Activated CD8-positive, alpha-beta memory T cell treated with anti-CD3 and anti-CD28 coated beads for 36 hours (primary cell): ENCODE results near the gene ZNF471. TPM values are rescaled to one million over a fixed set of nuclear protein-coding genes. Genes with fewer than 3 reads are reported as not detected.

Experiments
- CTCF ChIA-PET: fragments of 350-600 bp; sonication (Branson Sonifier 250); formaldehyde crosslinking; loops from one replicate; lab custom pipeline; 2021; ENCODE audit warnings: antibody characterized with exemption; lab: Charles Lee
- POLR2A ChIA-PET: fragments of 350-600 bp; sonication (Branson Sonifier 250); formaldehyde crosslinking; loops from one replicate; lab custom pipeline; 2021; ENCODE audit warnings: antibody characterized with exemption; lab: Charles Lee
- total RNA-seq, 2 experiments: library from RNA; stranded (reverse); gene quantifications; one replicate each; pipeline ENCODE4 v1.2.3, GENCODE V29; 2021

ZNF471 gene
- under 1 TPM; 0.40 to 0.78 TPM for total RNA-seq

DNA sequence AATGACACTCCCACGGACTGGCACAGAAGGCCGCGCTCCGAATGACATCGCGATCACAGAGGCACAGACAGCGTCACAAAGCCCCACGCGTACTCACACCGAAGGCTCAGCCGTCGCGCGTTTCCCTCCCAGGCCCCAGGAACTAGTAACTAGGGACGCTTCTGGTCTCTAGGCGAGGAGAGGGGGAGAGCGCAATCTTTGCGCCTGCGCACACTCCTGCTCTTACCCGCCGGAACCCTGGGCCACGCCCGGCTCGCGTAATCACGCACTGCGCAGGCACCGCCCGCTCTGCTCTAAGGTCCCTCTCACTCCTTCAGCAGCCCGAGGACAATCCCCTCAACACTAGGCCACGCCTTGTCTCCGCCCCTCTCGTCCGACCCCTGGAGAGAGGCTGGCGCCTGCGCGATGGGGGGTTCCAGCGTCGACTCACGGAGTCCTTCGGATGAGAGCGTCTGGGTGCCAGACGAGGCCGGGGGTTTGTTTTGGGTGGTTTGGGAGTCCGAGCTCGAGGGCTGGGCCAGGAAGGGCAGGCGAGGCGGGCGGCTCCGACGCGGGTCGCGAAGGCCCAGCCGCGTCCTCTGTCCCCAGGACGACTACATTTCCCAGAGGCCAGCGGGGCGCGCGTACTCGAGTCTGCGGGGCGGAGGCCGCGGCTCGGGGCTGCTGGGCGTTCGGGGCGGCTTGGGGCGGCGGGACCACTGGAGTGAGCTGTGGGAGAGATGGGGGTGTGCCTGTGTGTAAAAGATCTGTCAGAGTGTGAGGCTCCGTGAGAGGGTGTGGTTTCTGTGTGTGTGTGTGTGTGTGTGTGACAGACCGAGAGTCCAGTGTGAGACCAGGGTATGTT, at the start of gene ZNF471:
ZNF471 (plus strand) TSS at position 410 of the 844 bp plus-strand sequence. CDS start 3,717 bp downstream, outside the sequence.
- ChIA-PET POLR2A (interaction anchor here (0.6 kb wide), 1 partner anchor 31 kb away, joined by 3 read pairs; the partner anchor contains the start of gene ZFP28), CTCF (no interaction called here)

DNA sequence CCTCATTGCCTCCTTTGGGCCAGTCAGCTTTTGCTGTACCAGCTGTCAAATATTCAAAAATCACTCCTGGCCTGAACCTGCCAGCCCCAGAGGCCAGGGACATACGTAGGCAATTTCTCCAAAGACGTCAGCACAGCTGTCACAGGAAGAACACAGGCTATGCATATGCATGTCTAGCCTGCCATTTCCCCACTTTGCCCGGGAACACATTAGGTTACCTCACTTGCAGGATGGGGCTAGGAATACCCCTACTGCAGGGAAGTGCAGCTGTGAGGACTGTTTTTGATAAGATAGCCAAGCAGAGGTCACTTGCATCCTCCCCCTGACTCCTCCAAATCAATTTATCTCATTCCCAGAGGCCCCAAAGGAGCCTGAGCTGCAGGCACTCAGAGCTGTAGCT, 33.3 kb upstream of the ZNF471 start:
- POLR2A ChIA-PET, result no interaction called here
- CTCF ChIA-PET, result no interaction called here

- CTCF ChIA-PET, result no interaction called here
- POLR2A ChIA-PET, result no interaction called here
Observed at GRCh38 chr19:56476093-56476492, 31.6 kb upstream of the ZNF471 start.

DNA sequence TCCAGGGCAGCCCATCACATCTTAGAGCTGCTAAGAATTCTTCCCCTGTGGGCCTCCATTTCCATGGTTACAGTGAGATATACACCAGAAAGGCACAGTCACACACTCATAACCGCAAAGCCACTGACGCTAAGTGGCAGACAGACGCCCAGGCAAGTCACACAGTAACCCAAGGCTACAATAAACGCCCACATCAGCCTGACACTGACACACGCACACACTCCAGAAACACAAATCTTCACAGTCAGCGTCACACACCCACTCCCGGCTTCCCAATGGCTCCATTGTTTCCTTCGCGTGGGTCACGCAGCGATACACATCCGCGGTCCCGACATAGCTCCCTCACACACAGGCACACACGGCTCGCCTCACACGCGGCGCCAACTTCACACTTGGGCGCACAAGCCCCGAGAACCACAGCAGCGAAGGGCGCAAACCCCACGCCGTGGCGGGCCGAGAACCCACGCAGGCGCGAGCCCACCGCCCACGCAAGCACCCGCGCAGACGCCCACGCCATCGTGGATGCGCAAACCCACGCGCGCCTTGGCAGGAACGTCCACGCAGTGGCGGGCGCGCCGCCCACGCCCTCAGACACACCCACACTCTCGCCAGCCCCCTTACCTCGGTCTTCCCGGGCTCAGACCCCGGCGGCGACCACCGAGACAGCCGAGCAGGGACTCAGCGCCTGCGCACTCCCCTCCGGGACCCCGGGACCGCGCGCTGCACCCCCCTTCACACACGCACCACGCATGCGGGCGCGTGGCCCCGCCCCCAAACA, 30.8 kb upstream of the ZNF471 start, which contains the start of gene ZNF667:
ZNF667 (minus strand) TSS at position 695 of the 778 bp plus-strand sequence. CDS start 14,975 bp downstream, outside the sequence.
- CTCF ChIA-PET, result no interaction called here
- POLR2A ChIA-PET, result no interaction called here

- CTCF ChIA-PET, result no interaction called here
- POLR2A ChIA-PET, result no interaction called here
Observed at GRCh38 chr19:56477429-56478338, 30.0 kb upstream of the ZNF471 start.

DNA sequence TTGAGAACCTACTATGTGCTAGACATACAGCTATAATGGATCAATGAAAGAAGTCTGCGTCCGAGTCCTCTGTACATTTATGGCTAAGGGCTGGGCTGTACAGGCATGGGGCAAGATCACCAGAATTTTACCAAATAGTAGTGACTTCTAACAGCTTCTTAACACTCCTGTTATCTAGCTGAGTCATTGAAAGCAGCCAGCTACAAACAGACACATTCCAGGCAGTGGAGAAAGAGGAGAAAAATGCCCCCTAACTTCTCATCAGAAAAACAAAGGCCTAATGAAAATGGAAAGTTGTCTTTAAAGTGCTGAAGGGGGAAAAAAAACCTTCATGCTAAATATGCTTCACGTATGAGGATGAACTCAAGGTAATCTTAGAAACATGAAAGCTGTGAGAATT, 16.3 kb upstream of the ZNF471 start:
- CTCF ChIA-PET, result no interaction called here

GRCh38 chr19:56504581-56504980, 3.1 kb upstream of the ZNF471 start:
- POLR2A ChIA-PET, result no interaction called here

More for the DNA sequence above, 16.3 kb upstream of the ZNF471 start:
- POLR2A ChIA-PET, result no interaction called here

DNA sequence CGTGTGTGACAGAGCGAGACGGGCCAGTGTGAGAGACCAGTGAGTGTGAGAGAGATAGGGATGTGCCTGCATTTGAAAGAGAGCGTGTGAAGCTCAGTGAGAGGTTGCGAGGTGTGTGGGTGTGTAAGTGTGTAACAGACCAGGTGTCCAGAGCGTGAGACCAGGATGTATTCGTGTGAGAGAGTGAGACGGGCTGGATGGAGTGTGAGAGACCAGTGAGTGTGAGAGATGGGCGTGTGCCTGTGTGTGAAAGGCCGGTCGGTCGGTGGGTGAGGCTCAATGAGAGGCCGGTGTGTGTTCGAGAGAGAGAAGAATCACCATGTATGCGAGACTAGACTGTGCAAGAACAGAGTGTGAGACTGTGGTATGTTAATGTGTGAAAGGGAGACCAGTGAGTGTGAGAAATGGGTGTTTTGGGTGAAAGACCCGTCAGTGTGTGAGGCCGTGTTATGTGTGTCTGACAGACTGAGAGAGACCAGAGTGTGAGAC, 679 bp downstream of the ZNF471 start:
- POLR2A ChIA-PET, result no interaction called here
- CTCF ChIA-PET, result no interaction called here

More at GRCh38 chr19:56504581-56504980, 3.1 kb upstream of the ZNF471 start:
- CTCF ChIA-PET, result no interaction called here

- POLR2A ChIA-PET, result no interaction called here
- CTCF ChIA-PET, result no interaction called here
Observed at GRCh38 chr19:56525214-56525860, 17.7 kb downstream of the ZNF471 start.

DNA sequence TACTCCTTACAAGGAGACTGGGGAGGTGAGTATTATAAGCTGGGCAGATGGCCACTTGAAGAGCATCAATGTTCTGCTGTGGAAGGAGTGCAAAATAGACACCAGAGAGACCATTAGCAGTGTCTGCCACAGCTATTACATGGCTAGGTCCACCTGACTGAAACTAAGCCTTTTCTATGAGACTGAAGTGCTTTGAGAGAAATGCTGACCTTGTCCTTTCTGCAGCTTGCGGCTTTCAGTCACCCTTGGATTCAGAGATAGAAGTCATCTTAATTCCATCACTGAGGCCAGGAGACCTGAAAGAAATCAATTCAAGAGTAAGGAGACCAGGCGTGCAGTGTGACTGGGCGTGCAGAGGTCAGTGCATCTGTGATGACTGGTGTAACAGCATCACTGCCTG, 29.8 kb downstream of the ZNF471 start:
- ChIA-PET CTCF (no interaction called here), POLR2A (no interaction called here)

DNA sequence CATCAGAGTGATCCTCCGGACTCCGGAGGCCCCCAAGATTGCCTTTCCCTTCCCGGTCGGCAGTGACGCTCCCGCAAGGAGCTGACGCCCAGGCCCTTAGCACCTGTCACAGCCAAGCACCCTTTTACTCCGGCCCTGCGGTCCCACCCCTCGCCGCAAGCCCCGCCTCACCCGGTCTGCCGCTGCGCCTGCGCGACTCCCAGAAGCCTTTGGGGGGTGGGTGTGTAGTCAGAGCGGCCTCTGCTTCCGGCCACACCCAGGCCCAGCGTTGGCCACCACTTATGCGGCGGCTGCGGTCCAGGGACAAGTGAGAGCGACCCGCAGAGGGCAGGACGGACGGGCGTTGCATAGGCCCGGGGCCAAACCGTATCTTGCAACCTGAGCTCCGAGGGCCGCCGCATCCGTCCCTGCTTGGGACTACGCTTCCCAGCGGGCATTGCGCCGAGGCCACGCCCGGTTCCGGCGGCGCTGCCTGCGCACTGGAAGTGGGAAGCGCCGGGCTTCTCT, 30.7 kb downstream of the ZNF471 start:
- ChIA-PET CTCF (no interaction called here), POLR2A (interaction anchor here (0.9 kb wide), 1 partner anchor 31 kb away, joined by 3 read pairs; the partner anchor contains the start of gene ZNF471)

- ChIA-PET CTCF (no interaction called here), POLR2A (interaction anchor here (0.9 kb wide), 1 partner anchor 31 kb away, joined by 3 read pairs; the partner anchor contains the start of gene ZNF471)
Observed at GRCh38 chr19:56538761-56539263, 31.2 kb downstream of the ZNF471 start, which contains the start of gene ZFP28. TSS of gene ZFP28 (plus strand) at chr19:56538948. CDS start at chr19:56539019, 71 bp downstream.

DNA sequence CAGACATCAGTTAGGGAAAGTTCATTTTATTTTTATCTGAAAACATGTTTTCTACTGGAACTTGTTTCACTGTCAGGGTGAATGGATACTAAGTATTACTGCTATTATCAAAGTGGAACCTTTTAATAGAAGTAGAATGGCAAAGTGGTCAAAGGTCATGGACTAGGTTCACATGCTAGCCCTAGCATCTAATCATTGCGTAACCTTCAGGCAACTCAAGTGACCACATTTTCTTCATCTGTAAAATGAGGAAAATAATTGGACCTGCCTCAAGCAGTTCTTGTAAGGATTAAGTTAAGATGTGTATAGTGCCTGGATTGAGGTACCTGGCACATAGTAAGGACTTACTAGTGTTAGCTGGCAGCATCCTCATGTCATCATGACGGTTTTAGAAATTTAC, 36.1 kb downstream of the ZNF471 start:
- POLR2A ChIA-PET, result no interaction called here
- CTCF ChIA-PET, result no interaction called here

- POLR2A ChIA-PET, result no interaction called here
Observed at GRCh38 chr19:56547535-56547934, 39.9 kb downstream of the ZNF471 start.

GRCh38 chr19:56554272-56554869, 46.7 kb downstream of the ZNF471 start:
- ChIA-PET POLR2A (no interaction called here), CTCF (no interaction called here)

More at GRCh38 chr19:56547535-56547934, 39.9 kb downstream of the ZNF471 start:
- CTCF ChIA-PET, result no interaction called here

GRCh38 chr19:56562766-56563165, 55.1 kb downstream of the ZNF471 start:
- CTCF ChIA-PET, result no interaction called here
- POLR2A ChIA-PET, result no interaction called here

DNA sequence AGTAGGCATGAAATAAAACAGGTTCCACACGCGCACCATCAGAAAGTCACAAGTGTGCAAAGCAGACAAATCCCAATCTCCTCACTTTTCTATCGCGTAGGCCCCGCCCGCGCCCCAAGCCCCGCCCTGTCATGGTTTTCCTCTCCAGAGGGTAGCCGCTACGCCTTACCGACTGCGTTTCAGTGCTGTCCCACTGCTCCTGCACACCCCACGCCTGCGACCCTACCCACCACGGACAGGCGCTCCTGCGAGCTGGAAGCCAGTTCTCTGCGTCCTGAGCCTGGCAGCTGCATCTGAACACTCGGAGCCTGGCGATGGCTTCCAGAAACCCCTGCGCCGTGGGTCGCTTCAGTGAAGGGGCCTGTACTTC, 59.2 kb downstream of the ZNF471 start:
- POLR2A ChIA-PET, result no interaction called here

More for the DNA sequence above, 59.2 kb downstream of the ZNF471 start:
- CTCF ChIA-PET, result no interaction called here
